Measurements from ENCODE around the gene JMJD8. TPM values are rescaled to one million over a fixed set of nuclear protein-coding genes. Genes with fewer than 3 reads are reported as not detected.

Gene JMJD8
- 10 to 100 TPM; 45.6 to 56.1 (median 51.9) TPM for total RNA-seq

- TF ChIP-seq CTCF (IDR thresholded peaks at IDR 0.05) = no peak
- peak; percentile 40 to 42 for TF ChIP-seq POLR2A (IDR thresholded peaks at IDR 0.05)
- Histone ChIP-seq H3K9me3 (no peaks in the 10 kb centered on the region), H3K36me3 (peaks cover 0 to 32% (median 0%) of the 10 kb centered on the region in 3 donors), H3K4me1 (peaks cover 0 to 50% (median 30%) of the 10 kb centered on the region in 4 donors), H3K27me3 (no peaks in the 10 kb centered on the region), H3K4me3 (peak within 1 kb of the TSS; percentile 58 to 83 (median 72)), H3K27ac (peak within 1 kb of the TSS; percentile 55 to 85 (median 68))
- peak; percentile 96 to 99 (median 99) for DNase-seq
Observed at GRCh38 chr16:684071-684794, at the start of gene JMJD8. Gene JMJD8 (minus strand): TSS chr16:684334. CDS start chr16:684319, 15 bp downstream.

GRCh38 chr16:733382-734207 lies 49.5 kb upstream of the JMJD8 start:
- Histone ChIP-seq H3K27me3 (no peaks in the 10 kb centered on the region), H3K4me3 (no peak overlapping the region), H3K27ac (no peak overlapping the region), H3K9me3 (no peaks in the 10 kb centered on the region), H3K36me3 (peaks cover 0 to 67% (median 0%) of the 10 kb centered on the region in 3 donors), H3K4me1 (peaks cover 0 to 5% (median 1%) of the 10 kb centered on the region in 4 donors)
- no peak for DNase-seq
- no peak for TF ChIP-seq POLR2A (IDR thresholded peaks at IDR 0.05)
- TF ChIP-seq CTCF (IDR thresholded peaks at IDR 0.05) = peak in 1 of 6 experiments; percentile 30

- no peaks in the 10 kb centered on the region for H3K9me3 ChIP-seq
- DNase-seq = no peak
Observed at GRCh38 chr16:732936-733335, 48.8 kb upstream of the JMJD8 start.

DNA sequence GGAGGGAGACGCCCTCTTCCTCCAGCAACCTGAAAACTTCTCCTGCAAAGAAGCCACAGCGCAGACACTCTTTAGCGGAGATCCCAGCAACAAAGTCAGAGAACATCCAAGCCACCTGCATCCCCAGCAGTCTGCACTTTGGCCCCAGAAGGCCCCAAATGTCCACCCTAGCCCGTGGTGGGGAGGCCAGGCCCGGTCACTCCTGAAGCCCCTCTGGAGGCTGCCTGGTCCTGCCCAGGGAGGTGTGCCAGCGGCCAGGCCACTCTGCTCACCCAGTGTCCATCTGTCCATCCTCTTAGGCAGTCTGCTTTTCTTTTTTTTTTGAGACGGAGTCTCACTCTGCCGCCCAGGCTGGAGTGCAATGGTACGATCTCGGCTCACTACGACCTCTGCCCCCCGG lies 48.2 kb upstream of the JMJD8 start:
- Histone ChIP-seq H3K4me3 (no peak overlapping the region), H3K9me3 (no peaks in the 10 kb centered on the region), H3K4me1 (peaks cover 0 to 17% (median 6%) of the 10 kb centered on the region in 4 donors), H3K27ac (no peak overlapping the region), H3K36me3 (peaks cover 0 to 56% (median 0%) of the 10 kb centered on the region in 3 donors), H3K27me3 (peaks cover 0 to 6% of the 10 kb centered on the region in 2 donors)
- TF ChIP-seq POLR2A (IDR thresholded peaks at IDR 0.05) = no peak
- TF ChIP-seq CTCF (IDR thresholded peaks at IDR 0.05) = no peak
- no peak for DNase-seq

More at GRCh38 chr16:732936-733335, 48.8 kb upstream of the JMJD8 start:
- Histone ChIP-seq H3K4me1 (peaks cover 0 to 11% (median 3%) of the 10 kb centered on the region in 4 donors), H3K27ac (no peak overlapping the region), H3K27me3 (peaks cover 0 to 2% of the 10 kb centered on the region in 2 donors), H3K36me3 (peaks cover 0 to 62% (median 0%) of the 10 kb centered on the region in 3 donors), H3K4me3 (no peak overlapping the region)
- no peak for TF ChIP-seq CTCF (IDR thresholded peaks at IDR 0.05)
- no peak for TF ChIP-seq POLR2A (IDR thresholded peaks at IDR 0.05)

- TF ChIP-seq POLR2A (IDR thresholded peaks at IDR 0.05) (no peak), CTCF (IDR thresholded peaks at IDR 0.05) (no peak)
- Histone ChIP-seq H3K27ac (no peak overlapping the region), H3K4me1 (peaks cover 0 to 31% (median 11%) of the 10 kb centered on the region in 4 donors), H3K27me3 (peaks cover 0 to 20% of the 10 kb centered on the region in 2 donors), H3K36me3 (peaks cover 0 to 41% (median 0%) of the 10 kb centered on the region in 3 donors), H3K9me3 (no peaks in the 10 kb centered on the region), H3K4me3 (no peak overlapping the region)
- DNase-seq = no peak
Observed at GRCh38 chr16:730666-731509, 46.8 kb upstream of the JMJD8 start.
